Panc1 (cell line): ENCODE results near the gene PLEKHA1. TPM values are rescaled to one million over a fixed set of nuclear protein-coding genes. Genes with fewer than 3 reads are reported as not detected.

Source experiments
- ATAC-seq: fragments of 200-7000 bp; cut with Tn5 transposase; 2 replicates; pipeline ENCODE4 v1.9.1; 2020; ENCODE audit warnings: mild to moderate bottlenecking, moderate library complexity
- BruUV-seq: library from RNA; stranded (reverse); fragments of 400-500 nt; replicated peaks from 2 replicates; lab custom pipeline; 2021; lab: Mats Ljungman, UMichigan
- CTCF ChIA-PET: fragments of 300-600 bp; sonication (Branson Sonifier 250); formaldehyde crosslinking; loops from one replicate; lab custom pipeline; 2022; ENCODE audit warnings: antibody characterized with exemption; lab: Charles Lee
- POLR2A ChIA-PET: fragments of 300-600 bp; sonication (Branson Sonifier 250); formaldehyde crosslinking; loops from one replicate; lab custom pipeline; 2022; ENCODE audit warnings: antibody characterized with exemption; lab: Charles Lee
- DNase-seq: peaks from one replicate; pipeline ENCODE4 v3.0.0-alpha.2; 2010; ENCODE audit warnings: low read depth, low spot score
- H3K27ac ChIP-seq: 2 replicates; pipeline ENCODE4 v1.5.1; 2011; ENCODE audit warnings: mild to moderate bottlenecking, low read length, inconsistent platforms
- H3K27me3 ChIP-seq: fragments of 200-500 bp; sonication (Bioruptor generic); 2 replicates; pipeline ENCODE4 v1.6.0; 2014; ENCODE audit warnings: low read length, inconsistent platforms; ENCODE audit not compliant: control insufficient read depth, insufficient read depth
- H3K36me3 ChIP-seq: fragments of 200-500 bp; sonication (Bioruptor generic); 2 replicates; pipeline ENCODE4 v1.5.1; 2014; ENCODE audit warnings: inconsistent platforms, mild to moderate bottlenecking, low read length, moderate library complexity; ENCODE audit not compliant: control insufficient read depth, insufficient read depth
- H3K4me1 ChIP-seq: 2 replicates; pipeline ENCODE4 v1.5.1; 2011; ENCODE audit warnings: inconsistent platforms, mild to moderate bottlenecking, low read length, moderate library complexity; ENCODE audit not compliant: control insufficient read depth, insufficient read depth
- H3K4me3 ChIP-seq, 2 experiments: 2 replicates each; pipeline ENCODE4 v1.5.1; 2011 to 2012; ENCODE audit warnings: low read depth in 2 of 2, low read length in 2 of 2, mild to moderate bottlenecking in 2 of 2, inconsistent platforms in 1 of 2, moderate library complexity in 1 of 2
- H3K9me3 ChIP-seq: fragments of 200-500 bp; sonication (Bioruptor generic); 2 replicates; pipeline ENCODE4 v1.5.1; 2014; ENCODE audit warnings: low read depth, mild to moderate bottlenecking, inconsistent platforms, low read length, moderate library complexity; ENCODE audit not compliant: control insufficient read depth, insufficient read depth
- CTCF ChIP-seq: fragments of 450-650 bp; IDR thresholded peaks from 2 replicates; pipeline ENCODE4 v1.5.1; 2017; ENCODE audit warnings: mild to moderate bottlenecking
- POLR2AphosphoS5 ChIP-seq: IDR thresholded peaks from 2 replicates; pipeline ENCODE4 v1.6.1; 2012; ENCODE audit warnings: mild to moderate bottlenecking, low read depth, low read length, moderate library complexity
- REST ChIP-seq, 2 experiments: IDR thresholded peaks; 2 replicates each; pipeline ENCODE4 v1.6.1; 2011 to 2012; ENCODE audit warnings: low read depth in 2 of 2, control low read depth in 1 of 2, low read length in 1 of 2, mild to moderate bottlenecking in 1 of 2, moderate library complexity in 1 of 2; ENCODE audit not compliant: insufficient read depth in 1 of 2
- SIN3A ChIP-seq: IDR thresholded peaks from 2 replicates; pipeline ENCODE4 v1.6.1; 2012; ENCODE audit warnings: low read depth, mild to moderate bottlenecking, low read length, moderate library complexity, borderline replicate concordance; ENCODE audit not compliant: insufficient read depth
- TCF7L2 ChIP-seq: IDR thresholded peaks from 2 replicates; pipeline ENCODE4 v1.6.1; 2011; ENCODE audit warnings: mild to moderate bottlenecking, low read depth, low read length, inconsistent platforms
- in situ Hi-C: cut with HindIII; loops from 2 replicates; pipeline ENCODE4 v1.10.0; 2016; ENCODE audit warnings: low sequenced_read_pairs, low pct_unique_long_range_greater_than_20kb
- intact Hi-C: fragments of 100-400 bp; cut with micrococcal nuclease; formaldehyde crosslinking; loops from one replicate; pipeline ENCODE4 v1.10.0; 2022; ENCODE audit not compliant: unreplicated experiment
- total RNA-seq: library from RNA; stranded (reverse); gene quantifications from one replicate; pipeline ENCODE4 v1.2.1, GENCODE V29; 2021; ENCODE audit not compliant: unreplicated experiment

PLEKHA1 gene
- total RNA-seq, 1 experiment from 2014 or later, result 95.5 TPM

- ChIA-PET POLR2A (no interaction called here), CTCF (no interaction called here)
- no peak for TF ChIP-seq TCF7L2
- no peak for TF ChIP-seq CTCF
- no peak for TF ChIP-seq POLR2AphosphoS5
- no peak for TF ChIP-seq REST (IDR thresholded peaks at IDR 0.05; ENCODE audit: insufficient read depth in 1 of 2, low read depth in 2 of 2, low read length in 1 of 2)
- TF ChIP-seq SIN3A, result no peak
- Histone ChIP-seq H3K4me3 (no peak overlapping the region), H3K9me3 (no peaks in the 10 kb centered on the region), H3K27me3 (no peaks in the 10 kb centered on the region), H3K4me1 (no peaks in the 10 kb centered on the region), H3K36me3 (peaks cover 51% of the 10 kb centered on the region), H3K27ac (no peak overlapping the region)
- intact Hi-C loops, result no loop called here
- no peak for DNase-seq
- ATAC-seq, result no peak
- BruUV-seq, result no TSS peak
- in situ Hi-C loops, result no loop called here
Measured at GRCh38 chr10:122426829-122427228, 52.3 kb downstream of the PLEKHA1 start.

GRCh38 chr10:122427280-122427679, 52.8 kb downstream of the PLEKHA1 start:
- H3K9me3 ChIP-seq, result no peaks in the 10 kb centered on the region
- peaks cover 51% of the 10 kb centered on the region for H3K36me3 ChIP-seq
- ATAC-seq (no peak), DNase-seq (no peak)
- in situ Hi-C loops, result no loop called here
- H3K4me1 ChIP-seq, result no peaks in the 10 kb centered on the region
- H3K27me3 ChIP-seq, result no peaks in the 10 kb centered on the region
- BruUV-seq, result no TSS peak
- no peak overlapping the region for H3K4me3 ChIP-seq
- H3K27ac ChIP-seq, result no peak overlapping the region
- TF ChIP-seq CTCF (no peak), POLR2AphosphoS5 (no peak), TCF7L2 (no peak), SIN3A (no peak), REST (IDR thresholded peaks at IDR 0.05; ENCODE audit: insufficient read depth in 1 of 2, low read depth in 2 of 2, low read length in 1 of 2) (no peak)
- CTCF ChIA-PET, result no interaction called here
- POLR2A ChIA-PET, result no interaction called here
- intact Hi-C loops, result no loop called here
